CD4-positive, alpha-beta T cell (primary cell): ENCODE data around the gene ZNF329. TPM values are rescaled to one million over a fixed set of nuclear protein-coding genes. Genes with fewer than 3 reads are reported as not detected.

ENCODE experiments used
- ATAC-seq: fragments of 200-7000 bp; cut with Tn5 transposase; one replicate; pipeline ENCODE4 v1.10.0; 2022; ENCODE audit warnings: mild to moderate bottlenecking; ENCODE audit not compliant: poor library complexity
- CTCF ChIA-PET: fragments of 350-600 bp; sonication (Branson Sonifier 250); formaldehyde crosslinking; loops from one replicate; lab custom pipeline; 2021; ENCODE audit warnings: antibody characterized with exemption, inconsistent platforms; lab: Charles Lee
- POLR2A ChIA-PET: fragments of 350-600 bp; sonication (Branson Sonifier 250); formaldehyde crosslinking; loops from one replicate; lab custom pipeline; 2021; ENCODE audit warnings: antibody characterized with exemption, inconsistent platforms; lab: Charles Lee
- DNase-seq, 14 experiments: peaks; one replicate each; pipeline ENCODE4 v3.0.0-alpha.2; 2013 to 2020; ENCODE audit warnings: mixed read lengths in 2 of 14
- H3K27ac ChIP-seq, 2 donors: one replicate each; pipeline versions ENCODE4 v1.5.1 to v1.7.0; 2013; ENCODE audit warnings: low read length in 2 of 2, low read depth in 1 of 2, mild to moderate bottlenecking in 1 of 2
- H3K27me3 ChIP-seq, 2 experiments: 1 replicate in 1 of 2; 2 replicates in 1 of 2; pipeline versions ENCODE4 v1.6.1 to v1.7.0; 2013; ENCODE audit warnings: low read length in 2 of 2, control low read depth in 1 of 2, mild to moderate bottlenecking in 1 of 2, moderate library complexity in 1 of 2; ENCODE audit not compliant: insufficient read depth in 2 of 2, control insufficient read depth in 1 of 2
- H3K36me3 ChIP-seq: one replicate; pipeline ENCODE4 v1.6.1; 2013; ENCODE audit warnings: low read length, control low read depth; ENCODE audit not compliant: insufficient read depth
- H3K4me1 ChIP-seq: one replicate; pipeline ENCODE4 v1.6.1; 2013; ENCODE audit warnings: low read length, control low read depth; ENCODE audit not compliant: insufficient read depth
- H3K4me3 ChIP-seq: one replicate; pipeline ENCODE4 v1.5.1; 2013; ENCODE audit warnings: mild to moderate bottlenecking, low read length, moderate library complexity
- H3K9me3 ChIP-seq, 2 experiments: 1 replicate in 1 of 2; 2 replicates in 1 of 2; pipeline versions ENCODE4 v1.6.1 to v1.7.0; 2013; ENCODE audit warnings: low read length in 2 of 2, mild to moderate bottlenecking in 2 of 2, control low read depth in 1 of 2, moderate library complexity in 1 of 2; ENCODE audit not compliant: control insufficient read depth in 1 of 2, insufficient read depth in 1 of 2
- H3K27ac Mint-ChIP-seq: one replicate; pipeline ENCODE4 v1.8.0; 2020; ENCODE audit warnings: mixed read lengths
- H3K27me3 Mint-ChIP-seq: one replicate; pipeline ENCODE4 v1.8.0; 2021; ENCODE audit warnings: mixed read lengths
- H3K36me3 Mint-ChIP-seq: one replicate; pipeline ENCODE4 v1.8.0; 2021; ENCODE audit warnings: low read depth, mixed read lengths
- H3K4me1 Mint-ChIP-seq: one replicate; pipeline ENCODE4 v1.8.0; 2021; ENCODE audit warnings: low read depth, mixed read lengths
- H3K4me3 Mint-ChIP-seq: one replicate; pipeline ENCODE4 v1.8.0; 2020; ENCODE audit warnings: mild to moderate bottlenecking, mixed read lengths
- H3K9me3 Mint-ChIP-seq: one replicate; pipeline ENCODE4 v1.8.0; 2020; ENCODE audit warnings: mixed read lengths
- CTCF ChIP-seq: fragments of 200-600 bp; IDR thresholded peaks from one replicate; pipeline ENCODE4 v1.8.0; 2022; ENCODE audit warnings: antibody characterized with exemption, mild to moderate bottlenecking
- intact Hi-C, 2 experiments: fragments of 100-400 bp; cut with DNase I in 1 of 2; cut with micrococcal nuclease in 1 of 2; formaldehyde crosslinking; loops; one replicate each; pipeline versions ENCODE4 v1.15.1 to v1.9.0; 2023 to 2025; cut with DNase I, micrococcal nuclease
- total RNA-seq, 174 experiments: library from RNA in 2 of 174; stranded (reverse) in 2 of 174; gene quantifications; one replicate each; pipeline ENCODE4 v1.2.3 and lab custom pipeline; 2021 to 2026

The ZNF329 gene
- total RNA-seq, 2 experiments from 2014 or later, result 15.0 to 16.9 TPM

DNA sequence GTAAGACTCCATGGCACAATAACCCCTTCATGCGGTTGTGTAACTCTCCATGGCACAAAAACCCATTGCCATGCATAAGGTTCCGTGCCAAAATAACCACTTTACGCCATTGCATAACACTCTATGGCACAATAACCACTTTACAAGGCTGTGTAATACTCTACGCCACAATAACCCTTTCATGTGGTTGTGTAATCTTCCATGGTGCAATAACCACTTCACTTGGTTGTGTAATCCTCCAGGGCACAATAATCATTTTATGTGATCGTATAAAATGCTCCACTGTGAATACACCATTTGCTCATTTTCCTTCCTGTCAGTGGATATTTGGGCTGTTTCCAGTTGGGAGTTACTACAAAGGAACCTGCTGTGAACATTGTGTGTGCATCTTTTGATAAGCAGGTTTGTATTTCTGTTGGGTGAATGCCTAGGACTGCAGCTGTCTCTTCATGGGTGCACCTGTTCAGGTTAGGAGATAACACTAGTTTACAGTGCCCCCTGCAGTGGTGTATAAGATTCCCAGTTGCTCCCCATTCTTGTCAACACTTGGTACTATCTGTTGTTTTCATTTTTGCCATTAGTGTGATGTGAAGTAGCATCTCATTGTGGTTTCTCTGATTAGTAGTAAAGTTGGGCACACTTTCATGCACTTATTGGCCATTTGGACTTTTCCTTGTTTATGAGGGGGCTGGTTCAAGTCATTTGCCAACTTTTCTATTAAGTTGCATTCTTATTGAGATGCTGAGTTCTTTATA is 31.4 kb downstream of the ZNF329 start:
- intact Hi-C loops, result no loop called here
- TF ChIP-seq CTCF, result no peak
- CTCF ChIA-PET, result no interaction called here
- Histone ChIP-seq H3K4me1 (no peaks in the 10 kb centered on the region), H3K27me3 (peaks cover 0 to 9% of the 10 kb centered on the region in 2 experiments), H3K27ac (no peak overlapping the region), H3K4me3 (no peak overlapping the region), H3K9me3 (peaks cover 69 to 90% of the 10 kb centered on the region in 2 experiments), H3K36me3 (no peaks in the 10 kb centered on the region)
- POLR2A ChIA-PET, result no interaction called here
- peaks cover 15% of the 10 kb centered on the region for H3K9me3 Mint-ChIP-seq
- H3K4me1 Mint-ChIP-seq, result no peaks in the 10 kb centered on the region
- peaks cover 78% of the 10 kb centered on the region for H3K36me3 Mint-ChIP-seq
- DNase-seq, result no peak
- H3K27ac Mint-ChIP-seq, result no peak overlapping the region
- no peak for ATAC-seq
- peaks cover 25% of the 10 kb centered on the region for H3K27me3 Mint-ChIP-seq
- no peak overlapping the region for H3K4me3 Mint-ChIP-seq

DNA sequence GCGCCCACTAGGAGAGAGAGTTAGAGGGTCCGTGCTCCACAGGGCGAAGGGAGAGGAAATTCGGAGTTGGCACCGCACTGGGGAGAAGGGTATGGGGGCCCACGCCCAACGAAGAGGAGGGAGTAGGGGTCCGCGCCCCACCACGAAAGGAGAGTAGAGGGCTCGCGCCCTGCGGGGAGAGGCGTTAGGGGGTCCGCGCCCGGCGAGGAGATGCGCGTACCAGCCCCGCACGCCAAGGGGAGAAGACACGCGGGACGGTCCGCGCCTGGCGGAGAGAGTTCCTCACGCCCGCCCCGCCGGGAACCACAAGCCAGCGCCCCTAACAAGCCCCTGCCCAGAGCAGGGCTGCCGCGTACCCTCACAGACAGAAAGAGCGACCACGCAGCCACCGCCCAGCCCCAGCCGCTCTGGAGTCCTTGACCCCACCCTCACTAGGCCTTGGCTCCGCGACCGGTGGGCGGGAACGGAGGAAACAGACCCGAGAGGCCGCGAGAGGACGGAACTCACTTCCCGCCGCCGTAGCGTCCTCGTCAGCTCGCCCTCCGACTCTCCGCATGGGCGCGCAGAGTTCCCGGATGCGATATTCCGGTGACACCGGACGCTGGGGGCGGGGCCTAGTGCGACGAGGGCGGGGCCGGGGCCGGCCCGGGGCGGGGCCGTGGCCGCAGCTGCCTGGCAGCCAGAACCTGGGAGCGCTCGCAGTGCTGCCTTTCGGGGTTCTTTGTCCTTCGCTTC is 32.6 kb downstream of the ZNF329 start:
- TF ChIP-seq CTCF, result no peak
- H3K36me3 Mint-ChIP-seq, result peaks cover 76% of the 10 kb centered on the region
- ChIA-PET POLR2A (no interaction called here), CTCF (no interaction called here)
- no peak overlapping the region for H3K27ac ChIP-seq
- peaks cover 72 to 90% of the 10 kb centered on the region in 2 experiments for H3K9me3 ChIP-seq
- no peaks in the 10 kb centered on the region for H3K4me1 ChIP-seq
- H3K27me3 Mint-ChIP-seq, result peaks cover 25% of the 10 kb centered on the region
- intact Hi-C loops, result no loop called here
- peaks cover 11% of the 10 kb centered on the region for H3K9me3 Mint-ChIP-seq
- no peak overlapping the region for H3K4me3 ChIP-seq
- ATAC-seq (no peak), DNase-seq (no peak)
- peaks cover 0 to 9% of the 10 kb centered on the region in 2 experiments for H3K27me3 ChIP-seq
- H3K4me3 Mint-ChIP-seq, result no peak overlapping the region
- H3K27ac Mint-ChIP-seq, result no peak overlapping the region
- H3K36me3 ChIP-seq, result no peaks in the 10 kb centered on the region
- H3K4me1 Mint-ChIP-seq, result no peaks in the 10 kb centered on the region

DNA sequence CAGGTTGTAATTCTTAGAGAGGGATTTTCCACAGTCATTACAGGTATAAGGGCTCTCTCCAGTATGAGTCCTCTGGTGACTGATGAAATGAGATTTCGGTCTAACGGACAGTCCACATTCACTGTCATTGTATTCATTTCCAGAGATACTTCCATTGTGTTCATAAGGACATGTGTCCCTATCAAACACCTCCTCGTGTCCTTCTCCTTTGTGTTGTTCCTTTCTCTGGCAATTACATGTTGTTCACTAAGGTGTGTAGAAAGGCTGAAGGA is 42.1 kb downstream of the ZNF329 start:
- ATAC-seq (no peak), DNase-seq (no peak)
- Mint-ChIP-seq H3K27me3 (no peaks in the 10 kb centered on the region), H3K9me3 (peaks cover 4% of the 10 kb centered on the region), H3K36me3 (peaks cover 61% of the 10 kb centered on the region), H3K4me1 (no peaks in the 10 kb centered on the region), H3K4me3 (no peak overlapping the region), H3K27ac (no peak overlapping the region)
- no peaks in the 10 kb centered on the region for H3K4me1 ChIP-seq
- intact Hi-C loops, result no loop called here
- no peak overlapping the region for H3K27ac ChIP-seq
- H3K4me3 ChIP-seq, result no peak overlapping the region
- H3K27me3 ChIP-seq, result no peaks in the 10 kb centered on the region
- CTCF ChIA-PET, result no interaction called here
- TF ChIP-seq CTCF, result no peak
- POLR2A ChIA-PET, result no interaction called here
- H3K36me3 ChIP-seq, result no peaks in the 10 kb centered on the region
- peaks cover 75 to 83% of the 10 kb centered on the region in 2 experiments for H3K9me3 ChIP-seq
